GM23338 (cell line): ENCODE data around the gene RPS6KA5. TPM values are rescaled to one million over a fixed set of nuclear protein-coding genes. Genes with fewer than 3 reads are reported as not detected.

ENCODE experiments used
- ATAC-seq: fragments of 200-7000 bp; cut with Tn5 transposase; 3 replicates; pipeline ENCODE4 v1.9.1; 2020
- DNase-seq: peaks from one replicate; pipeline ENCODE4 v3.0.0-alpha.2; 2015; ENCODE audit warnings: low spot score
- H2AFZ ChIP-seq: fragments of 200-600 bp; sonication (generic); 2 replicates; pipeline ENCODE4 v1.8.0; 2016; ENCODE audit warnings: antibody characterized with exemption, mild to moderate bottlenecking, moderate library complexity
- H3F3A ChIP-seq: fragments of 200-600 bp; sonication (generic); replicated peaks from 2 replicates; pipeline ENCODE4 v1.8.0; 2017; ENCODE audit warnings: antibody characterized with exemption, mixed run types, low read depth
- H3K27ac ChIP-seq: fragments of 200-600 bp; sonication (generic); 2 replicates; pipeline ENCODE4 v1.6.1; 2016; ENCODE audit warnings: low read depth
- H3K27me3 ChIP-seq: fragments of 200-600 bp; sonication (generic); 2 replicates; pipeline ENCODE4 v1.8.0; 2016; ENCODE audit warnings: mild to moderate bottlenecking, mixed run types, moderate library complexity; ENCODE audit not compliant: insufficient read depth
- H3K36me3 ChIP-seq: fragments of 200-600 bp; sonication (generic); 2 replicates; pipeline ENCODE4 v1.8.0; 2016; ENCODE audit warnings: mild to moderate bottlenecking; ENCODE audit not compliant: insufficient read depth
- H3K4me1 ChIP-seq: fragments of 200-600 bp; sonication (generic); 2 replicates; pipeline ENCODE4 v1.8.0; 2016; ENCODE audit warnings: mild to moderate bottlenecking, moderate library complexity; ENCODE audit not compliant: insufficient read depth
- H3K4me2 ChIP-seq: fragments of 200-600 bp; sonication (generic); 2 replicates; pipeline ENCODE4 v1.7.1; 2017; ENCODE audit warnings: mixed run types
- H3K4me3 ChIP-seq: fragments of 200-600 bp; sonication (generic); 2 replicates; pipeline ENCODE4 v1.6.1; 2016; ENCODE audit warnings: mixed run types
- H3K79me2 ChIP-seq: fragments of 200-600 bp; sonication (generic); replicated peaks from 2 replicates; pipeline ENCODE4 v1.8.0; 2017; ENCODE audit warnings: mild to moderate bottlenecking; ENCODE audit not compliant: insufficient read depth
- H3K9me2 ChIP-seq: fragments of 200-600 bp; sonication (generic); 2 replicates; pipeline ENCODE4 v1.8.0; 2017; ENCODE audit not compliant: insufficient read depth
- H4K20me1 ChIP-seq: fragments of 200-600 bp; sonication (generic); replicated peaks from 2 replicates; pipeline ENCODE4 v1.8.0; 2017; ENCODE audit warnings: mild to moderate bottlenecking; ENCODE audit not compliant: insufficient read depth
- H3K27ac Mint-ChIP-seq: 2 replicates; pipeline ENCODE4 v1.8.0; 2020; ENCODE audit warnings: inconsistent platforms, mild to moderate bottlenecking, moderate library complexity, mixed read lengths
- H3K27me3 Mint-ChIP-seq: 3 replicates; pipeline ENCODE4 v1.8.0; 2022; ENCODE audit warnings: low read depth, mild to moderate bottlenecking, moderate library complexity, mixed read lengths, inconsistent platforms; ENCODE audit not compliant: insufficient read depth, poor library complexity
- H3K36me3 Mint-ChIP-seq: 3 replicates; pipeline ENCODE4 v1.8.0; 2021; ENCODE audit warnings: low read depth, mild to moderate bottlenecking, inconsistent platforms, moderate library complexity, mixed read lengths
- H3K4me1 Mint-ChIP-seq: 3 replicates; pipeline ENCODE4 v1.8.0; 2020; ENCODE audit warnings: mild to moderate bottlenecking, inconsistent platforms, mixed read lengths
- H3K4me3 Mint-ChIP-seq: 3 replicates; pipeline ENCODE4 v1.8.0; 2021; ENCODE audit warnings: moderate library complexity, mild to moderate bottlenecking, inconsistent platforms, mixed read lengths
- H3K9me3 Mint-ChIP-seq: 3 replicates; pipeline ENCODE4 v1.8.0; 2020; ENCODE audit warnings: moderate library complexity, mild to moderate bottlenecking, inconsistent platforms, mixed read lengths
- CREB1 ChIP-seq: fragments of 250-450 bp; sonication (Bioruptor Pico); IDR thresholded peaks from 2 replicates; pipeline ENCODE4 v1.5.0; 2020; ENCODE audit warnings: low read depth, mild to moderate bottlenecking, moderate library complexity
- EZH2 ChIP-seq: fragments of 200-600 bp; sonication (generic); IDR thresholded peaks from one replicate; pipeline ENCODE4 v1.8.0; 2017; ENCODE audit warnings: antibody characterized with exemption, mild to moderate bottlenecking, low read depth; ENCODE audit not compliant: unreplicated experiment
- EZH2phosphoT487 ChIP-seq: fragments of 200-600 bp; sonication (generic); IDR thresholded peaks from one replicate; pipeline ENCODE4 v1.8.1; 2018; ENCODE audit warnings: antibody characterized with exemption; ENCODE audit not compliant: unreplicated experiment
- JUNB ChIP-seq: IDR thresholded peaks from one replicate; pipeline ENCODE4 v1.6.1; 2016; ENCODE audit warnings: antibody characterized with exemption; ENCODE audit not compliant: unreplicated experiment
- POLR2AphosphoS5 ChIP-seq: IDR thresholded peaks from 2 replicates; pipeline ENCODE4 v1.6.1; 2016; ENCODE audit warnings: antibody characterized with exemption, low read depth
- STAT1 ChIP-seq: IDR thresholded peaks from one replicate; pipeline ENCODE4 v1.6.1; 2016; ENCODE audit warnings: antibody characterized with exemption; ENCODE audit not compliant: unreplicated experiment
- ZNF114 ChIP-seq: fragments of 250-450 bp; sonication (Bioruptor Pico); IDR thresholded peaks from 2 replicates; pipeline ENCODE4 v1.5.0; 2020; ENCODE audit warnings: mild to moderate bottlenecking, moderate library complexity
- ZNF331 ChIP-seq: fragments of 250-450 bp; sonication (Bioruptor Pico); IDR thresholded peaks from 2 replicates; pipeline ENCODE4 v1.5.0; 2020; ENCODE audit warnings: low read depth, mild to moderate bottlenecking, moderate library complexity
- polyA plus RNA-seq: library from polyadenylated mRNA; unstranded; fragments of >200 nt; fragmentation: Nextera tagmentation; extraction: Ambion mirVana; gene quantifications from 2 replicates; pipeline ENCODE4 v1.2.1, GENCODE V29; 2016
- total RNA-seq: library from RNA; depleted of rRNA; stranded (reverse); fragments of >200 nt; shearing (Covaris generic); gene quantifications from 2 replicates; pipeline ENCODE4 v1.2.3, GENCODE V29; 2014
- TF ChIP-seq, protein P1 (sequence below): IDR thresholded peaks from 2 replicates; pipeline ENCODE4 v1.6.1; 2016; ENCODE audit warnings: antibody characterized with exemption
- TF ChIP-seq, protein P2 (sequence below): fragments of 250-450 bp; sonication (Bioruptor Pico); IDR thresholded peaks from 2 replicates; pipeline ENCODE4 v1.5.0; 2020; ENCODE audit warnings: mild to moderate bottlenecking, moderate library complexity
- TF ChIP-seq, protein P3 (sequence below): IDR thresholded peaks from one replicate; pipeline ENCODE4 v1.6.1; 2018; ENCODE audit warnings: antibody characterized with exemption; ENCODE audit not compliant: unreplicated experiment

The RPS6KA5 gene
- total and polyA plus RNA-seq, 2 experiments from 2014 or later = 2.1 to 2.4 TPM

DNA sequence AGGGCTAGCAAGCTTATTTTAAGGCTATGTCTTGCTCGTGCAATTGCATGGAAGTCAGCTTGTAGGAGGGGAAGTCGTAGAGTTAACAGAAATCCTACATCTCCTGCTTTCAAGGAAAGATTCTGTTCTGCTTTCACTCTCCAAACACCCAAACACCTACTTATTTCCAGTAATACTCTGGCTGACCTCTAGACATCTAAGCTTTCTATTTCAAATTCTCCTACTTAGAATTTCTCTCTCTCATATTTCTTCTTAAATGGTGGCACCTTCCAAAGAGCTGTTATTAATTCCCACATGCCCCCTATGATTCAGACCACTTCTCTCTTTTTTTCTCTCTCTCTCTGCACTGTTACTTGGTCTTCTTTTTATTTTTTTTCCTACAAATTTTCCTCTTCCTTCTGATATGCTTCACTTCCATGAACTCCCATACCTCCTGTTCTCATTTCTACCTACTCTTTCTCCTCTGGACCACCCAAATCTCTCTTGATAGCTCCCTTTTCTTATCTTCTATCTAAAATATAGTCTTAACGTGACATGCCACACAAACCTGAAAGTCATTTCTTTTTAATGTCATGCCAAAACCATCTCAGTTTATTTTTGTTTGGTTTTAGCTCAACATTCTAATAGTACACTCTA is 90.8 kb downstream of the RPS6KA5 start:
- Histone ChIP-seq H4K20me1 (no peaks in the 10 kb centered on the region), H3K27ac (no peak overlapping the region), H3K79me2 (no peaks in the 10 kb centered on the region), H3K9me2 (no peaks in the 10 kb centered on the region), H3K4me1 (no peaks in the 10 kb centered on the region), H2AFZ (no peak overlapping the region), H3F3A (no peaks in the 10 kb centered on the region), H3K27me3 (no peaks in the 10 kb centered on the region), H3K4me3 (no peak overlapping the region), H3K36me3 (no peaks in the 10 kb centered on the region), H3K4me2 (no peak overlapping the region)
- ATAC-seq (no peak), DNase-seq (no peak)
- H3K4me3 Mint-ChIP-seq = no peak overlapping the region
- H3K27ac Mint-ChIP-seq = no peak overlapping the region
- H3K27me3 Mint-ChIP-seq = no peaks in the 10 kb centered on the region
- H3K4me1 Mint-ChIP-seq = no peaks in the 10 kb centered on the region
- no peaks in the 10 kb centered on the region for H3K9me3 Mint-ChIP-seq
- TF ChIP-seq ZNF114 (CRISPR knock-in tag) (no peak), CREB1 (no peak), JUNB (no peak), STAT1 (no peak), POLR2AphosphoS5 (no peak)
- no peaks in the 10 kb centered on the region for H3K36me3 Mint-ChIP-seq

DNA sequence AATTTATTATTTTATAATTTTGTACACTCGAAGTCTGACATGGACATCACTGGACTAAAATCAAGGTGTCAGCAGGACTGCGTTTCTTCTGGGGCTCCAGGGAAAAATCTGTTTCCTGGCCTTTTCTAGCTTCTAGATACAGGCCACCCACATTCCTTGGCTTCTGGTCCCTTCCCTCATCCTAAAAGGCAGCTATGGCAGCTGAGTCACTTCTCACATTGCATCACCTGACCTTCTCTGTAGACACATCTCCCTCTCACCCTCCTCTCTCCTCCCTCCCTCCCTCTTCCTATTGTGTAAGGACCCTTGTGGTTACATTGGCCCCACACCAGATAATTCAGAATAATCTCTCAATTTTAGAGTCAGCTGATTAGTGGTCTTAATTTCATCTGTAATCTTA is 92.4 kb downstream of the RPS6KA5 start:
- no peaks in the 10 kb centered on the region for H3K9me3 Mint-ChIP-seq
- Histone ChIP-seq H3K79me2 (no peaks in the 10 kb centered on the region), H3F3A (no peaks in the 10 kb centered on the region), H3K36me3 (no peaks in the 10 kb centered on the region), H3K4me2 (no peak overlapping the region), H3K27me3 (no peaks in the 10 kb centered on the region), H3K4me1 (no peaks in the 10 kb centered on the region), H2AFZ (no peak overlapping the region), H3K4me3 (no peak overlapping the region), H3K9me2 (no peaks in the 10 kb centered on the region), H4K20me1 (no peaks in the 10 kb centered on the region), H3K27ac (no peak overlapping the region)
- H3K36me3 Mint-ChIP-seq = no peaks in the 10 kb centered on the region
- ATAC-seq (no peak), DNase-seq (no peak)
- no peaks in the 10 kb centered on the region for H3K27me3 Mint-ChIP-seq
- no peak overlapping the region for H3K4me3 Mint-ChIP-seq
- TF ChIP-seq, protein P1, sequence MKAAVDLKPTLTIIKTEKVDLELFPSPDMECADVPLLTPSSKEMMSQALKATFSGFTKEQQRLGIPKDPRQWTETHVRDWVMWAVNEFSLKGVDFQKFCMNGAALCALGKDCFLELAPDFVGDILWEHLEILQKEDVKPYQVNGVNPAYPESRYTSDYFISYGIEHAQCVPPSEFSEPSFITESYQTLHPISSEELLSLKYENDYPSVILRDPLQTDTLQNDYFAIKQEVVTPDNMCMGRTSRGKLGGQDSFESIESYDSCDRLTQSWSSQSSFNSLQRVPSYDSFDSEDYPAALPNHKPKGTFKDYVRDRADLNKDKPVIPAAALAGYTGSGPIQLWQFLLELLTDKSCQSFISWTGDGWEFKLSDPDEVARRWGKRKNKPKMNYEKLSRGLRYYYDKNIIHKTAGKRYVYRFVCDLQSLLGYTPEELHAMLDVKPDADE = no peak
- TF ChIP-seq ZNF331 (no peak), JUNB (no peak), EZH2 (no peak), ZNF114 (CRISPR knock-in tag) (no peak), EZH2phosphoT487 (no peak)
- TF ChIP-seq, protein P2, sequence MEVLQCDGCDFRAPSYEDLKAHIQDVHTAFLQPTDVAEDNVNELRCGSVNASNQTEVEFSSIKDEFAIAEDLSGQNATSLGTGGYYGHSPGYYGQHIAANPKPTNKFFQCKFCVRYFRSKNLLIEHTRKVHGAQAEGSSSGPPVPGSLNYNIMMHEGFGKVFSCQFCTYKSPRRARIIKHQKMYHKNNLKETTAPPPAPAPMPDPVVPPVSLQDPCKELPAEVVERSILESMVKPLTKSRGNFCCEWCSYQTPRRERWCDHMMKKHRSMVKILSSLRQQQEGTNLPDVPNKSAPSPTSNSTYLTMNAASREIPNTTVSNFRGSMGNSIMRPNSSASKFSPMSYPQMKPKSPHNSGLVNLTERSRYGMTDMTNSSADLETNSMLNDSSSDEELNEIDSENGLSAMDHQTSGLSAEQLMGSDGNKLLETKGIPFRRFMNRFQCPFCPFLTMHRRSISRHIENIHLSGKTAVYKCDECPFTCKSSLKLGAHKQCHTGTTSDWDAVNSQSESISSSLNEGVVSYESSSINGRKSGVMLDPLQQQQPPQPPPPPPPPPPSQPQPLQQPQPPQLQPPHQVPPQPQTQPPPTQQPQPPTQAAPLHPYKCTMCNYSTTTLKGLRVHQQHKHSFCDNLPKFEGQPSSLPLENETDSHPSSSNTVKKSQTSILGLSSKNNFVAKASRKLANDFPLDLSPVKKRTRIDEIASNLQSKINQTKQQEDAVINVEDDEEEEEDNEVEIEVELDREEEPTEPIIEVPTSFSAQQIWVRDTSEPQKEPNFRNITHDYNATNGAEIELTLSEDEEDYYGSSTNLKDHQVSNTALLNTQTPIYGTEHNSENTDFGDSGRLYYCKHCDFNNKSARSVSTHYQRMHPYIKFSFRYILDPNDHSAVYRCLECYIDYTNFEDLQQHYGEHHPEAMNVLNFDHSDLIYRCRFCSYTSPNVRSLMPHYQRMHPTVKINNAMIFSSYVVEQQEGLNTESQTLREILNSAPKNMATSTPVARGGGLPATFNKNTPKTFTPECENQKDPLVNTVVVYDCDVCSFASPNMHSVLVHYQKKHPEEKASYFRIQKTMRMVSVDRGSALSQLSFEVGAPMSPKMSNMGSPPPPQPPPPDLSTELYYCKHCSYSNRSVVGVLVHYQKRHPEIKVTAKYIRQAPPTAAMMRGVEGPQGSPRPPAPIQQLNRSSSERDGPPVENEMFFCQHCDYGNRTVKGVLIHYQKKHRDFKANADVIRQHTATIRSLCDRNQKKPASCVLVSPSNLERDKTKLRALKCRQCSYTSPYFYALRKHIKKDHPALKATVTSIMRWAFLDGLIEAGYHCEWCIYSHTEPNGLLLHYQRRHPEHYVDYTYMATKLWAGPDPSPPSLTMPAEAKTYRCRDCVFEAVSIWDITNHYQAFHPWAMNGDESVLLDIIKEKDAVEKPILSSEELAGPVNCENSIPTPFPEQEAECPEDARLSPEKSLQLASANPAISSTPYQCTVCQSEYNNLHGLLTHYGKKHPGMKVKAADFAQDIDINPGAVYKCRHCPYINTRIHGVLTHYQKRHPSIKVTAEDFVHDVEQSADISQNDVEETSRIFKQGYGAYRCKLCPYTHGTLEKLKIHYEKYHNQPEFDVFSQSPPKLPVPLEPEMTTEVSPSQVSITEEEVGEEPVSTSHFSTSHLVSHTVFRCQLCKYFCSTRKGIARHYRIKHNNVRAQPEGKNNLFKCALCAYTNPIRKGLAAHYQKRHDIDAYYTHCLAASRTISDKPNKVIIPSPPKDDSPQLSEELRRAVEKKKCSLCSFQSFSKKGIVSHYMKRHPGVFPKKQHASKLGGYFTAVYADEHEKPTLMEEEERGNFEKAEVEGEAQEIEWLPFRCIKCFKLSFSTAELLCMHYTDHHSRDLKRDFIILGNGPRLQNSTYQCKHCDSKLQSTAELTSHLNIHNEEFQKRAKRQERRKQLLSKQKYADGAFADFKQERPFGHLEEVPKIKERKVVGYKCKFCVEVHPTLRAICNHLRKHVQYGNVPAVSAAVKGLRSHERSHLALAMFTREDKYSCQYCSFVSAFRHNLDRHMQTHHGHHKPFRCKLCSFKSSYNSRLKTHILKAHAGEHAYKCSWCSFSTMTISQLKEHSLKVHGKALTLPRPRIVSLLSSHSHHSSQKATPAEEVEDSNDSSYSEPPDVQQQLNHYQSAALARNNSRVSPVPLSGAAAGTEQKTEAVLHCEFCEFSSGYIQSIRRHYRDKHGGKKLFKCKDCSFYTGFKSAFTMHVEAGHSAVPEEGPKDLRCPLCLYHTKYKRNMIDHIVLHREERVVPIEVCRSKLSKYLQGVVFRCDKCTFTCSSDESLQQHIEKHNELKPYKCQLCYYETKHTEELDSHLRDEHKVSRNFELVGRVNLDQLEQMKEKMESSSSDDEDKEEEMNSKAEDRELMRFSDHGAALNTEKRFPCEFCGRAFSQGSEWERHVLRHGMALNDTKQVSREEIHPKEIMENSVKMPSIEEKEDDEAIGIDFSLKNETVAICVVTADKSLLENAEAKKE (CRISPR knock-in tag) = no peak
- TF ChIP-seq, protein P3, sequence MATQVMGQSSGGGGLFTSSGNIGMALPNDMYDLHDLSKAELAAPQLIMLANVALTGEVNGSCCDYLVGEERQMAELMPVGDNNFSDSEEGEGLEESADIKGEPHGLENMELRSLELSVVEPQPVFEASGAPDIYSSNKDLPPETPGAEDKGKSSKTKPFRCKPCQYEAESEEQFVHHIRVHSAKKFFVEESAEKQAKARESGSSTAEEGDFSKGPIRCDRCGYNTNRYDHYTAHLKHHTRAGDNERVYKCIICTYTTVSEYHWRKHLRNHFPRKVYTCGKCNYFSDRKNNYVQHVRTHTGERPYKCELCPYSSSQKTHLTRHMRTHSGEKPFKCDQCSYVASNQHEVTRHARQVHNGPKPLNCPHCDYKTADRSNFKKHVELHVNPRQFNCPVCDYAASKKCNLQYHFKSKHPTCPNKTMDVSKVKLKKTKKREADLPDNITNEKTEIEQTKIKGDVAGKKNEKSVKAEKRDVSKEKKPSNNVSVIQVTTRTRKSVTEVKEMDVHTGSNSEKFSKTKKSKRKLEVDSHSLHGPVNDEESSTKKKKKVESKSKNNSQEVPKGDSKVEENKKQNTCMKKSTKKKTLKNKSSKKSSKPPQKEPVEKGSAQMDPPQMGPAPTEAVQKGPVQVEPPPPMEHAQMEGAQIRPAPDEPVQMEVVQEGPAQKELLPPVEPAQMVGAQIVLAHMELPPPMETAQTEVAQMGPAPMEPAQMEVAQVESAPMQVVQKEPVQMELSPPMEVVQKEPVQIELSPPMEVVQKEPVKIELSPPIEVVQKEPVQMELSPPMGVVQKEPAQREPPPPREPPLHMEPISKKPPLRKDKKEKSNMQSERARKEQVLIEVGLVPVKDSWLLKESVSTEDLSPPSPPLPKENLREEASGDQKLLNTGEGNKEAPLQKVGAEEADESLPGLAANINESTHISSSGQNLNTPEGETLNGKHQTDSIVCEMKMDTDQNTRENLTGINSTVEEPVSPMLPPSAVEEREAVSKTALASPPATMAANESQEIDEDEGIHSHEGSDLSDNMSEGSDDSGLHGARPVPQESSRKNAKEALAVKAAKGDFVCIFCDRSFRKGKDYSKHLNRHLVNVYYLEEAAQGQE = no peak
- H3K4me1 Mint-ChIP-seq = no peaks in the 10 kb centered on the region
- H3K27ac Mint-ChIP-seq = no peak overlapping the region
